ENCODE results near the gene PDZD8. TPM values are rescaled to one million over a fixed set of nuclear protein-coding genes. Genes with fewer than 3 reads are reported as not detected.

PDZD8 gene
- total and polyA plus RNA-seq, 2 donors (not counting 3 experiments of a cell fraction or from before 2014, with no cell fraction given), result 5.9 to 22.6 TPM

GRCh38 chr10:117271427-117271826, 103.8 kb downstream of the PDZD8 start:
- no peaks in the 10 kb centered on the region for H3K4me1 ChIP-seq (ENCODE audit: control insufficient read depth, extremely low read depth, insufficient read depth, low read length)
- H4K20me1 ChIP-seq (replicated peaks; ENCODE audit: control insufficient read depth, extremely low read depth, insufficient read depth, low read length), result no peaks in the 10 kb centered on the region
- TF ChIP-seq, protein P1, sequence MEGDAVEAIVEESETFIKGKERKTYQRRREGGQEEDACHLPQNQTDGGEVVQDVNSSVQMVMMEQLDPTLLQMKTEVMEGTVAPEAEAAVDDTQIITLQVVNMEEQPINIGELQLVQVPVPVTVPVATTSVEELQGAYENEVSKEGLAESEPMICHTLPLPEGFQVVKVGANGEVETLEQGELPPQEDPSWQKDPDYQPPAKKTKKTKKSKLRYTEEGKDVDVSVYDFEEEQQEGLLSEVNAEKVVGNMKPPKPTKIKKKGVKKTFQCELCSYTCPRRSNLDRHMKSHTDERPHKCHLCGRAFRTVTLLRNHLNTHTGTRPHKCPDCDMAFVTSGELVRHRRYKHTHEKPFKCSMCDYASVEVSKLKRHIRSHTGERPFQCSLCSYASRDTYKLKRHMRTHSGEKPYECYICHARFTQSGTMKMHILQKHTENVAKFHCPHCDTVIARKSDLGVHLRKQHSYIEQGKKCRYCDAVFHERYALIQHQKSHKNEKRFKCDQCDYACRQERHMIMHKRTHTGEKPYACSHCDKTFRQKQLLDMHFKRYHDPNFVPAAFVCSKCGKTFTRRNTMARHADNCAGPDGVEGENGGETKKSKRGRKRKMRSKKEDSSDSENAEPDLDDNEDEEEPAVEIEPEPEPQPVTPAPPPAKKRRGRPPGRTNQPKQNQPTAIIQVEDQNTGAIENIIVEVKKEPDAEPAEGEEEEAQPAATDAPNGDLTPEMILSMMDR (IDR thresholded peaks at IDR 0.05; ENCODE audit: extremely low read depth in 1 of 2, insufficient read depth in 1 of 2, low read depth in 1 of 2, low read length in 2 of 2), result no peak
- TF ChIP-seq MYC (IDR thresholded peaks at IDR 0.05; ENCODE audit: low read depth, low read length) (no peak), EZH2 (IDR thresholded peaks at IDR 0.05; ENCODE audit: borderline replicate concordance, low read depth, low read length, severe bottlenecking) (no peak), POLR2AphosphoS5 (IDR thresholded peaks at IDR 0.05; ENCODE audit: insufficient read depth, low read depth, low read length) (no peak), GATA2 (IDR thresholded peaks at IDR 0.05; ENCODE audit: insufficient read depth, insufficient read length, low read depth, low read length) (no peak), MAX (IDR thresholded peaks at IDR 0.05; ENCODE audit: insufficient read depth, insufficient read length) (no peak), FOS (IDR thresholded peaks at IDR 0.05; ENCODE audit: borderline replicate concordance, insufficient read depth, low read length) (no peak), JUN (IDR thresholded peaks at IDR 0.05; ENCODE audit: borderline replicate concordance, insufficient read depth, insufficient read length, low read depth) (no peak), POLR2A (IDR thresholded peaks at IDR 0.05; ENCODE audit: low read depth, low read length) (no peak)
- H3K9me1 ChIP-seq (replicated peaks; ENCODE audit: control insufficient read depth, extremely low read depth, insufficient read depth, low read length), result no peaks in the 10 kb centered on the region
- intact Hi-C loops (cut with micrococcal nuclease), result loop anchor here (1.0 kb wide), 1 partner anchor 39 kb away; no protein-coding TSS in a partner anchor
- CTCF ChIA-PET, result no interaction called here
- no peak overlapping the region for H3K27ac ChIP-seq (ENCODE audit: insufficient read depth, low read depth, low read length)
- DNase-seq (ENCODE audit: low read depth, low spot score), result no peak
- no peak for FAIRE-seq
- dilution Hi-C loops (cut with MboI; ENCODE audit: extremely low pct_ligation_motif_present, low sequenced_read_pairs), result no loop called here
- POLR2A ChIA-PET, result no interaction called here
- no peaks in the 10 kb centered on the region for H3K9me3 ChIP-seq (replicated peaks; ENCODE audit: control insufficient read depth, insufficient read depth, low read length)
- BruUV-seq (replicated peaks), result no TSS peak
- no peak overlapping the region for H3K4me2 ChIP-seq (ENCODE audit: insufficient read depth, low read length)
- H3K36me3 ChIP-seq (ENCODE audit: control insufficient read depth in 2 of 2, extremely low read depth in 1 of 2, insufficient read depth in 2 of 2, low read length in 2 of 2), result no peaks in the 10 kb centered on the region
- H3K79me2 ChIP-seq (ENCODE audit: control insufficient read depth, insufficient read depth, low read length), result no peaks in the 10 kb centered on the region
- H3K9ac ChIP-seq (replicated peaks; ENCODE audit: extremely low read depth, insufficient read depth, low read length), result no peak overlapping the region
- no peak overlapping the region for H2AFZ ChIP-seq (ENCODE audit: low read depth, low read length)
- no peak overlapping the region for H3K4me3 ChIP-seq (replicated peaks in 1 of 3; ENCODE audit: insufficient read depth in 1 of 3, low read depth in 1 of 3, low read length in 3 of 3)
- no peaks in the 10 kb centered on the region for H3K27me3 ChIP-seq (ENCODE audit: control insufficient read depth in 2 of 2, insufficient read depth in 2 of 2, low read length in 2 of 2)
